Activated T-cell treated with anti-CD3 and anti-CD28 coated beads, Interleukin-2, amount 50 U/mL, for 24 hours (primary cell): Measurements from ENCODE around the gene RUNX1.

Experiments
- DNase-seq: peaks from one replicate; pipeline ENCODE4 v3.0.0-alpha.2; 2020
- H3K27ac Mint-ChIP-seq: 2 replicates; pipeline ENCODE4 v1.8.0; 2020; ENCODE audit warnings: mild to moderate bottlenecking, mixed read lengths
- H3K27me3 Mint-ChIP-seq: 2 replicates; pipeline ENCODE4 v1.8.0; 2020; ENCODE audit warnings: mixed read lengths
- H3K36me3 Mint-ChIP-seq: 2 replicates; pipeline ENCODE4 v1.8.0; 2020; ENCODE audit warnings: low read depth, mixed read lengths
- H3K4me1 Mint-ChIP-seq: 2 replicates; pipeline ENCODE4 v1.8.0; 2020; ENCODE audit warnings: low read depth, mixed read lengths
- H3K4me3 Mint-ChIP-seq: 2 replicates; pipeline ENCODE4 v1.8.0; 2020; ENCODE audit warnings: mild to moderate bottlenecking, moderate library complexity, mixed read lengths
- H3K9me3 Mint-ChIP-seq: 2 replicates; pipeline ENCODE4 v1.8.0; 2020; ENCODE audit warnings: mixed read lengths

The RUNX1 gene

DNA sequence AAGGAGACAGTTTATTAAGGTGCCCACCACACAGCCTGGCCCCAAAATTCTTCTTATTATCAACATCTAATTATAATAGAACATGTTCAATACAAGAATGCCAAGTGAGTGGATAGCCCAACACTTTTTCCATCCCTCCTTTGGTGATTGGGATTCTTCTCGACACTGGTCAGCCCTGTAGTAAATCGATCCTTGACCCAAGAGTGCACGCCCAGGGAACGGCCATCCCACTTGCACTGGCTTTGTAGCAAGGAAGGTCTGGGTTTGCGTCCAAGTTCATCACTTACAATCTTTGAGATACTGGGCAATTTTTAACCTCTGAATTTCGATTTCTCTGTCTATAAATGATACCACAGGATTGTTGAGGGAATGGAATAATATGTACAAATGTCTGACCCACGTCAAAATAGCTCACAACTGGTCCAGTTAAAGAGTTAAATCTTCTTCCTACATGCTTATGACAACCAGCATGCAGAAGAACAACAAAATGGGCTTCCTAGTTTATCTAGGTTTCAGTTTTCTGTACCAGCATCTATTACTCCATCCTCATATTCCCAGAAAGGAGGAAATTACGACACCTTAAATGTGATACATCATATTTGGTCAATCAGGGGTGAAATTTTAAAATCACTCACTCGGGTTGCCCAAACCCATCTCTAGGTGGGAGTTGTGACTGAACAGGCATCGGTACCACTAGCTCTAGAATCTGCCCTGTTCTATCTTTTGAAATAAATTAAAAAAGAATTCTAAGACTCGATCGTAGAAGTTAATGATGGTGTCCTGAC, 218.5 kb downstream of the RUNX1 start:
- H3K4me1 Mint-ChIP-seq: peaks cover 22% of the 10 kb centered on the region
- H3K4me3 Mint-ChIP-seq: no peak overlapping the region
- H3K27ac Mint-ChIP-seq: no peak overlapping the region
- no peak for DNase-seq
- no peaks in the 10 kb centered on the region for H3K27me3 Mint-ChIP-seq
- peaks cover 98% of the 10 kb centered on the region for H3K36me3 Mint-ChIP-seq
- peaks cover 10% of the 10 kb centered on the region for H3K9me3 Mint-ChIP-seq

DNA sequence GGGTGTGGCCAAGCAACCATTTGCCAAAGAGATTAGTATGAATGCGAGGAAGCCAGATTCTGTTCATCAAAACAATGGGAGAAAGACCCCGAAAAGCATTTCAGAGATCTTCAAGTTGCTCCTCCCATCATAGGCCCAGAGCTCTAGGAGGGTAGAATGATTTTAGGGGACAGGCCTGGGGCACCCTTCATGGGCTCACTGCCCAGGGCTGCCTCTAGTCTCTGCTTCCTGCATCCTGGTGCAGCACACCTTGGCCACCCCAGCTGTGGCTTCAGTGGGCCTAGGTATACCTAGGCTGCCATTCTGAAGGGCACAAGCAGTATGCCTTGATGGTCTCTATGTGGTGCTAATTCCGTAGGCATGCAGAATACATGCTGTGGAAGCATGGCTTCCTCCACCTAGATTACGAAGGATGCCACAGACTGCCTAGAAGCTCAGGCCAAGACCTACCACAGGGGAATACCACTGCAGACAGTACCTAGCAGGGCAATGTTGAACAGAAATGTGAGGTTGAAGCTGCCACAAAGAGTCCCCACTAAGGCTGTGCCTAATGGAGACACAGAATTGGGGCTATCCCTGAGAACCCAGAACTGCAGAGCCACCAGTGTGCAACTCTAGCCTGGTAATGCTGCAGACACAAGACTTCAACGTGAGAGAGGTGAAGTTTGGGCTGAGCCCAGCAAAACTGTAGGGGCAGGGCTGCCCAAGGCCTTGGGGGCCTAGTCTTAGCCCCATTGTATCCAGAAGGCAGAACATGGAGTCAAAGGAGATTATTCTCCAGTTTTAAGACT, 221.5 kb downstream of the RUNX1 start:
- H3K27ac Mint-ChIP-seq: no peak overlapping the region
- no peak for DNase-seq
- H3K4me1 Mint-ChIP-seq: peaks cover 14% of the 10 kb centered on the region
- peaks cover 97% of the 10 kb centered on the region for H3K36me3 Mint-ChIP-seq
- H3K4me3 Mint-ChIP-seq: no peak overlapping the region
- H3K9me3 Mint-ChIP-seq: peaks cover 10% of the 10 kb centered on the region
- H3K27me3 Mint-ChIP-seq: no peaks in the 10 kb centered on the region

- Mint-ChIP-seq H3K4me1 (peaks cover 11% of the 10 kb centered on the region), H3K27ac (peak overlapping the region; percentile 5), H3K27me3 (no peaks in the 10 kb centered on the region), H3K4me3 (no peak overlapping the region), H3K9me3 (peaks cover 10% of the 10 kb centered on the region), H3K36me3 (peaks cover 97% of the 10 kb centered on the region)
- no peak for DNase-seq
Measured at GRCh38 chr21:34826836-34827235, 222.3 kb downstream of the RUNX1 start.

DNA sequence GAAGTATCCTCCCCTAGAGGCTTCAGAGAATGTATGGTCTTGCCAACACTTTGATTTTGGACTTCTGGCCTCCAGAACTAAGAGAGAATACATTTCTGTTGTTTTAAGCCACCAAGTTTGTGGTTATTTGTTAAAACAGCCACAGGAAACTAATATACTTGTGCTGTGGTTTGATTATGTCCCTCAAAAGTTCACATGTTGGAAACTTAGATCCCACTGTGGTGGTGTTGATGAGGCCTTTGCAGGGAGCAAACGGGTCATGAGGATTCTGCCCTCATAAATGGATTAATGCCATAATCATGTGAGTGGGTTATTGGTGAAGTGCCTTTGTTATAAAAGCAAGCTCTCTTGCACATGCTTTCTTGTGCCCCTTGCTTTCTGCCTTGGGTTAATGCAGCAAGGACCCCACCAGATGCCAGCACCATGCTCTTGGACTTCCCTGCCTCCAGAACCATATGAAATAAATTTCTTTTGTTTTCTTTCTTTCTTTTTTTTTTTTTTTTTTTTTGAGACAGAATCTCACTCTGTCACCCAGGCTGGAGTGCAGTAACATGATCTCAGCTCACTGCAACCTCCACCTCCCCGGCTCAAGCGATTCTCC, 223.1 kb downstream of the RUNX1 start:
- Mint-ChIP-seq H3K4me1 (peaks cover 11% of the 10 kb centered on the region), H3K27me3 (no peaks in the 10 kb centered on the region), H3K36me3 (peaks cover 97% of the 10 kb centered on the region), H3K27ac (no peak overlapping the region), H3K9me3 (peaks cover 10% of the 10 kb centered on the region), H3K4me3 (no peak overlapping the region)
- DNase-seq: no peak

DNA sequence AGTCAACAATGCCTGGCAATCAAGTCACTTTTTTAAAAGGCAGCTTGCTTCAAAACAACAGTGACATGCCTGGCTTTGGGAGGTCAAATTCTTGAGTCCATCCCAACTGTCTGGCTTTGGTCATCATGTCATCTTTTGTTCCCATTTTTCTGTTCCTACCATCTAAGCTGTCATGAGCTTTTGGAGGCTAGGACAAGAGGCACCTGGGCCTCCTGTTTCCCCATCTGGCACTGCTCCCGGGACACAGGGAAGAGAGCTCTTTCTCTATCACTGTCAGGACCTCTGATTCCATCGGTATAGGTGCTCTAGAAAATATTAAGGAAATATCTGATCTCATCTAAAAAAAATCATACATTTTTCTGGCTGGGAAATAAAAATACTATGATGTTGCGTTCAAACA, 224.0 kb downstream of the RUNX1 start:
- H3K27ac Mint-ChIP-seq: peak overlapping the region; percentile 35
- peaks cover 96% of the 10 kb centered on the region for H3K36me3 Mint-ChIP-seq
- H3K9me3 Mint-ChIP-seq: peaks cover 10% of the 10 kb centered on the region
- no peak for DNase-seq
- no peak overlapping the region for H3K4me3 Mint-ChIP-seq
- H3K4me1 Mint-ChIP-seq: peaks cover 11% of the 10 kb centered on the region
- H3K27me3 Mint-ChIP-seq: no peaks in the 10 kb centered on the region

GRCh38 chr21:34824314-34824713, 224.8 kb downstream of the RUNX1 start:
- Mint-ChIP-seq H3K36me3 (peaks cover 96% of the 10 kb centered on the region), H3K9me3 (peaks cover 10% of the 10 kb centered on the region), H3K4me1 (peaks cover 11% of the 10 kb centered on the region), H3K27me3 (no peaks in the 10 kb centered on the region), H3K4me3 (no peak overlapping the region), H3K27ac (peak overlapping the region; percentile 14)
- no peak for DNase-seq

GRCh38 chr21:34822942-34823341, 226.2 kb downstream of the RUNX1 start:
- H3K36me3 Mint-ChIP-seq: peaks cover 96% of the 10 kb centered on the region
- H3K27me3 Mint-ChIP-seq: no peaks in the 10 kb centered on the region
- no peak for DNase-seq
- H3K4me1 Mint-ChIP-seq: peaks cover 9% of the 10 kb centered on the region
- no peak overlapping the region for H3K4me3 Mint-ChIP-seq
- H3K27ac Mint-ChIP-seq: peak overlapping the region; percentile 22
- H3K9me3 Mint-ChIP-seq: peaks cover 6% of the 10 kb centered on the region

DNA sequence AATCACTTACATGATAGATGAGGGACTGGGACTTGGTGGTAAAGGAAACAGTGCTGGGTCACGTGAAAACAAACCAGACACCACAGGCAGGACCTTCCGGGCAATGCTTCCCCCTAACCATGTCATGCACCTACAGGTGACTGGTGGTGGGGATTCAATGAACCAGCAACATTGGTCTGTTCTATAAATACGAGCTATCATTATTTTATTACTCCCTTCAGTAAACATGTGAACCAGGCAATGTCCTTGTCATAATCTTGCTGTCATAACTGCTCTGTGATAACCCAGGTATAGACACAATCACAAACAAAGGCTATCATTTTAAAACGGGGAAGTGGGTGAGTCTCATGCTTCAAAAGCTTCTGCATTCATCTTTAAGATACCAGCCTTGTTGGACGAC, 226.9 kb downstream of the RUNX1 start:
- H3K27ac Mint-ChIP-seq: no peak overlapping the region
- peaks cover 12% of the 10 kb centered on the region for H3K4me1 Mint-ChIP-seq

GRCh38 chr21:34821717-34822116, 227.4 kb downstream of the RUNX1 start:
- peaks cover 10% of the 10 kb centered on the region for H3K4me1 Mint-ChIP-seq
- no peak overlapping the region for H3K4me3 Mint-ChIP-seq
- no peak for DNase-seq
- peaks cover 96% of the 10 kb centered on the region for H3K36me3 Mint-ChIP-seq
- H3K27me3 Mint-ChIP-seq: no peaks in the 10 kb centered on the region
- H3K9me3 Mint-ChIP-seq: peaks cover under 1% of the 10 kb centered on the region
- H3K27ac Mint-ChIP-seq: no peak overlapping the region

More for the DNA sequence above, 226.9 kb downstream of the RUNX1 start:
- no peaks in the 10 kb centered on the region for H3K27me3 Mint-ChIP-seq
- H3K4me3 Mint-ChIP-seq: no peak overlapping the region
- H3K9me3 Mint-ChIP-seq: peaks cover 5% of the 10 kb centered on the region
- no peak for DNase-seq
- peaks cover 96% of the 10 kb centered on the region for H3K36me3 Mint-ChIP-seq

- Mint-ChIP-seq H3K9me3 (no peaks in the 10 kb centered on the region), H3K4me1 (peaks cover 19% of the 10 kb centered on the region), H3K36me3 (peaks cover 98% of the 10 kb centered on the region), H3K27me3 (no peaks in the 10 kb centered on the region), H3K4me3 (no peak overlapping the region), H3K27ac (no peak overlapping the region)
- DNase-seq: no peak
Measured at GRCh38 chr21:34820051-34820450, 229.1 kb downstream of the RUNX1 start.

GRCh38 chr21:34819357-34819999, 229.6 kb downstream of the RUNX1 start:
- Mint-ChIP-seq H3K27ac (peak overlapping the region; percentile 60), H3K4me3 (no peak overlapping the region), H3K9me3 (no peaks in the 10 kb centered on the region), H3K36me3 (peaks cover 98% of the 10 kb centered on the region), H3K27me3 (no peaks in the 10 kb centered on the region), H3K4me1 (peaks cover 24% of the 10 kb centered on the region)
- no peak for DNase-seq

GRCh38 chr21:34818662-34819158, 230.4 kb downstream of the RUNX1 start:
- no peak for DNase-seq
- no peaks in the 10 kb centered on the region for H3K9me3 Mint-ChIP-seq
- H3K4me3 Mint-ChIP-seq: no peak overlapping the region
- H3K36me3 Mint-ChIP-seq: peaks cover 98% of the 10 kb centered on the region
- H3K27ac Mint-ChIP-seq: peak overlapping the region; percentile 60
- H3K4me1 Mint-ChIP-seq: peaks cover 31% of the 10 kb centered on the region
- H3K27me3 Mint-ChIP-seq: no peaks in the 10 kb centered on the region

GRCh38 chr21:34817821-34818661, 231.1 kb downstream of the RUNX1 start:
- H3K36me3 Mint-ChIP-seq: peaks cover 99% of the 10 kb centered on the region
- no peaks in the 10 kb centered on the region for H3K27me3 Mint-ChIP-seq
- DNase-seq: no peak
- H3K4me3 Mint-ChIP-seq: no peak overlapping the region
- H3K27ac Mint-ChIP-seq: peak overlapping the region; percentile 60
- no peaks in the 10 kb centered on the region for H3K9me3 Mint-ChIP-seq
- H3K4me1 Mint-ChIP-seq: peaks cover 36% of the 10 kb centered on the region
